ENCODE results near the gene DCLRE1C.
A peak's percentile ranks its signal among the peaks of the same experiment; 100 is the strongest.

The DCLRE1C gene

GRCh38 chr10:14971867-14972448, 18.1 kb upstream of the DCLRE1C start:
- no peak overlapping the region for H3K4me3 ChIP-seq (ENCODE audit: insufficient read depth, low read depth, low read length)
- H3K27me3 ChIP-seq (ENCODE audit: control insufficient read depth, insufficient read depth, low read length, poor library complexity, severe bottlenecking) = no peaks in the 10 kb centered on the region
- no peaks in the 10 kb centered on the region for H3K36me3 ChIP-seq (ENCODE audit: control insufficient read depth, insufficient read depth, low read length)
- no peak overlapping the region for H3K27ac ChIP-seq (ENCODE audit: insufficient read depth, low read depth, low read length, poor library complexity, severe bottlenecking)
- WGBS, 2 experiments = 45 to 49% methylated on average over 4 of the region's 4 CpGs
- H3K4me1 ChIP-seq (ENCODE audit: control insufficient read depth, insufficient read depth, low read length) = no peaks in the 10 kb centered on the region
- H3K9me3 ChIP-seq (ENCODE audit: control insufficient read depth, low read length) = no peaks in the 10 kb centered on the region

DNA sequence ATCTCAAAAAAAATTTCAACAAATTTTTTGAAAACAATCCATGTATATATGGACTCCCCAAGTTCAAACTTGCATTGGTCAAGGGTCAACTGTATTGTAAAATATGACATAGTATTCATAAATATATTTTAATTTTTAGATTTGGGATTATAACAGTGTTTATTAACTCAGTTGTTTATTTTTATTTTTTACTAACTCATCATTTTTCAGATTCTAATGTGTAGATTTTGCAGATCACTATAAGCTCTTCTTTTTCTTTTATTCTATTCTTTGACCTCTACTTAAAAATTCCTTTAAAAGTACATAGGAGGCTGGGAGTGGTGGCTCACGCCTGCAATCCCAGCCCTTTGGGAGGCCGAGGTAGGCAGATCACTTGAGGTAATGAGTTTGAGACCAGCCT, 14.0 kb upstream of the DCLRE1C start:
- 86 to 94% methylated on average over 2 of the region's 2 CpGs for WGBS, 2 experiments
- Histone ChIP-seq H3K4me3 (ENCODE audit: insufficient read depth, low read depth, low read length) (no peak overlapping the region), H3K27ac (ENCODE audit: insufficient read depth, low read depth, low read length, poor library complexity, severe bottlenecking) (no peak overlapping the region)

GRCh38 chr10:14959221-14960057, 5.5 kb upstream of the DCLRE1C start, which contains the start of gene MEIG1:
Gene MEIG1, plus strand, starts transcription at chr10:14959388. Its CDS starts 7,081 bp downstream, at chr10:14966469.
- Histone ChIP-seq H3K4me1 (ENCODE audit: control insufficient read depth, insufficient read depth, low read length) (peaks cover 4% of the 10 kb centered on the region), H3K27ac (ENCODE audit: insufficient read depth, low read depth, low read length, poor library complexity, severe bottlenecking) (peak within 1 kb of the TSS; percentile 95), H3K9me3 (ENCODE audit: control insufficient read depth, low read length) (no peaks in the 10 kb centered on the region), H3K36me3 (ENCODE audit: control insufficient read depth, insufficient read depth, low read length) (no peaks in the 10 kb centered on the region), H3K27me3 (ENCODE audit: control insufficient read depth, insufficient read depth, low read length, poor library complexity, severe bottlenecking) (no peaks in the 10 kb centered on the region), H3K4me3 (ENCODE audit: insufficient read depth, low read depth, low read length) (peak within 1 kb of the TSS; percentile 68)
- 0% methylated on average over 60 of the region's 60 CpGs for WGBS, 2 experiments

More for the DNA sequence above, 14.0 kb upstream of the DCLRE1C start:
- Histone ChIP-seq H3K4me1 (ENCODE audit: control insufficient read depth, insufficient read depth, low read length) (no peaks in the 10 kb centered on the region), H3K36me3 (ENCODE audit: control insufficient read depth, insufficient read depth, low read length) (no peaks in the 10 kb centered on the region), H3K9me3 (ENCODE audit: control insufficient read depth, low read length) (no peaks in the 10 kb centered on the region), H3K27me3 (ENCODE audit: control insufficient read depth, insufficient read depth, low read length, poor library complexity, severe bottlenecking) (no peaks in the 10 kb centered on the region)

DNA sequence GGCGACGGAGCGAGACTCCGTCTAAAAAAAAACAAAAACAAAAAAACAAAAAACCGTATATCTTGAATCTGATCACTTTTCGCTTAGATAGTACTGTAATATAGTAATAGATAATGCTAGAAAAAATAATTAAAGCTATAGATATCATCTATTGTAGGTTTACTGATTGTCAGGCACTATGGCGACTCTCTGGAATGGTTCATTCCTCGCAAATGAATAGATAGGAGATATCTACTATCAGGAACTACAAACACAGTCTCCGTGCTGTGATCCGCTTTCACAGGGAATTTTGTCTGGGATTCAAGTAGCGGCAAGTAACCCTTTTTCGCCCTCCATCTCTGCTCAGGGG, 5.0 kb upstream of the DCLRE1C start:
- H3K4me3 ChIP-seq (ENCODE audit: insufficient read depth, low read depth, low read length) = peak overlapping the region; percentile 68
- peaks cover 6% of the 10 kb centered on the region for H3K4me1 ChIP-seq (ENCODE audit: control insufficient read depth, insufficient read depth, low read length)
- H3K27me3 ChIP-seq (ENCODE audit: control insufficient read depth, insufficient read depth, low read length, poor library complexity, severe bottlenecking) = no peaks in the 10 kb centered on the region
- H3K27ac ChIP-seq (ENCODE audit: insufficient read depth, low read depth, low read length, poor library complexity, severe bottlenecking) = no peak overlapping the region
- H3K36me3 ChIP-seq (ENCODE audit: control insufficient read depth, insufficient read depth, low read length) = no peaks in the 10 kb centered on the region
- WGBS, 2 experiments = 35 to 42% methylated on average over 6 of the region's 12 CpGs
- no peaks in the 10 kb centered on the region for H3K9me3 ChIP-seq (ENCODE audit: control insufficient read depth, low read length)

DNA sequence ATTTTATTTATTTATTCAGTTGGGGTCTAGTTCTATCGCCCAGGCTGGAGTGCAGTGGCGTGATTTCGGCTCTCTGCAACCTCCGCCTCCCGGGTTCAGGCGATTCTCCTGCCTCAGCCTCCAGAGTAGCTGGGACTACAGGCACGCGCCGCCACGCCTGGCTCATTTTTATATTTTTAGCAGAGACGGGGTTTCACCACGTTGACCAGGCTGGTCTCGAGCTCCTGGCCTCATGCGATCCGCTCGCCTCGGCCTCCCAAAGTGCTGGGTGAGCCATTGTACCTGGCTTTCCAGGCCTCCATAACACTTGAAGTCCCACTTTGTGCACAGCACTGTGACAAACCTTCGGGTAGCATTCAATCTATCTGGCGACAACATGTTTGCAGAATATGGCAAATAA, 1.0 kb upstream of the DCLRE1C start:
- H3K4me3 ChIP-seq (ENCODE audit: insufficient read depth, low read depth, low read length) = no peak overlapping the region
- WGBS, 2 experiments = 93% methylated on average over 19 of the region's 19 CpGs
- no peaks in the 10 kb centered on the region for H3K27me3 ChIP-seq (ENCODE audit: control insufficient read depth, insufficient read depth, low read length, poor library complexity, severe bottlenecking)
- no peaks in the 10 kb centered on the region for H3K36me3 ChIP-seq (ENCODE audit: control insufficient read depth, insufficient read depth, low read length)
- no peak overlapping the region for H3K27ac ChIP-seq (ENCODE audit: insufficient read depth, low read depth, low read length, poor library complexity, severe bottlenecking)
- peaks cover 14% of the 10 kb centered on the region for H3K4me1 ChIP-seq (ENCODE audit: control insufficient read depth, insufficient read depth, low read length)
- no peaks in the 10 kb centered on the region for H3K9me3 ChIP-seq (ENCODE audit: control insufficient read depth, low read length)

- 1% methylated on average over 32 of the region's 32 CpGs for WGBS, 2 experiments
- H3K4me3 ChIP-seq (ENCODE audit: insufficient read depth, low read depth, low read length) = peak overlapping the region; percentile 73
- H3K27me3 ChIP-seq (ENCODE audit: control insufficient read depth, insufficient read depth, low read length, poor library complexity, severe bottlenecking) = no peaks in the 10 kb centered on the region
- no peaks in the 10 kb centered on the region for H3K9me3 ChIP-seq (ENCODE audit: control insufficient read depth, low read length)
- peaks cover 14% of the 10 kb centered on the region for H3K4me1 ChIP-seq (ENCODE audit: control insufficient read depth, insufficient read depth, low read length)
- H3K27ac ChIP-seq (ENCODE audit: insufficient read depth, low read depth, low read length, poor library complexity, severe bottlenecking) = no peak overlapping the region
- H3K36me3 ChIP-seq (ENCODE audit: control insufficient read depth, insufficient read depth, low read length) = no peaks in the 10 kb centered on the region
Observed at GRCh38 chr10:14953424-14954000, 384 bp downstream of the DCLRE1C start.

DNA sequence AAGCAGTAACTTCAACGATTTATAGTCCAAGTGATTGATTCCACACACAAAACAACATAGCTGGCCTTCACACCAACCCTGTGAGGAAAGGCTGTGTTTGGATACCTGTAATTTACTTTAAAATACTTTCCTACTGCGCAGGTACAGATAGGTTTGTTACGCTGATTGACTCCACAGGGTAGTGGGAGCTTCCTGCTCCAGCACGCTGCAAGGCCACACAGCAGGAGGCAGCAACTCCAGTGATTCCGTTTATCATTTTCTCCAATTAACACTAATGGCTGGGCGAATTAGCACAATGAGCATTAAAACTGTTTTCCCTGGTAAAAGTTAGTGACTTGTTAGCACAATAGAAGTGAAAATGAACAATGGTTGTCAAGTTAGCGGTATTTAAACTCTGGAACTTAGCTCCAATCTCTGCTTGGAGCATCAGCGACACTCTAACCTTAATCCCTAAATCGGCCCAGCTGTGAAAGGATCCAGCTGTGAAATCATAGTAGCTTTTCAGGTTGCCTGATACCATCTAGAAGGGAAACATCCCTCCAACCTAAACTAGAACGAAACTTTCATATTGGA, 959 bp downstream of the DCLRE1C start:
- Histone ChIP-seq H3K9me3 (ENCODE audit: control insufficient read depth, low read length) (no peaks in the 10 kb centered on the region), H3K36me3 (ENCODE audit: control insufficient read depth, insufficient read depth, low read length) (no peaks in the 10 kb centered on the region), H3K4me3 (ENCODE audit: insufficient read depth, low read depth, low read length) (peak overlapping the region; percentile 73), H3K27ac (ENCODE audit: insufficient read depth, low read depth, low read length, poor library complexity, severe bottlenecking) (no peak overlapping the region), H3K4me1 (ENCODE audit: control insufficient read depth, insufficient read depth, low read length) (peaks cover 14% of the 10 kb centered on the region), H3K27me3 (ENCODE audit: control insufficient read depth, insufficient read depth, low read length, poor library complexity, severe bottlenecking) (no peaks in the 10 kb centered on the region)
- WGBS, 2 experiments = 6 to 8% methylated on average over 10 of the region's 10 CpGs

DNA sequence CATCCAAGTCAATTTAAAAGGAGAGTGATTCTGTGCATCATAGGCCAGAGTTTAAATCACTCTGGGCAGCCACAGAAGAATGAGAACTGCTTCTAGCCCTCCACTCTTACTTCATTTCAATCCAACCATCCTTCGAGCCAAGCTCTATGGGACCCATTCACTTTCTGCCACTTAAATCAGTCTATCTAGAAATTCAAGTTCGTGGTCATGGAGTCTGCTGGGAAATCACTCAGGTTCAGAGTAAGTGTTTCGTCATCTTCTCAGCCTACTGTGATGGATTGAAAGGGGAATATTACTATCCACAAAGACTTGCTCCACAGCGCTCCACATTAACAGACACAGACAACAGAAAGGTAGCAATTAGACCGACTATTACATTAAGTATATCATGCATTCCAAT, 4.6 kb downstream of the DCLRE1C start:
- H3K27ac ChIP-seq (ENCODE audit: insufficient read depth, low read depth, low read length, poor library complexity, severe bottlenecking) = no peak overlapping the region
- 91 to 92% methylated on average over 5 of the region's 5 CpGs for WGBS, 2 experiments
- H3K4me1 ChIP-seq (ENCODE audit: control insufficient read depth, insufficient read depth, low read length) = peaks cover 8% of the 10 kb centered on the region
- H3K4me3 ChIP-seq (ENCODE audit: insufficient read depth, low read depth, low read length) = no peak overlapping the region
- no peaks in the 10 kb centered on the region for H3K9me3 ChIP-seq (ENCODE audit: control insufficient read depth, low read length)
- no peaks in the 10 kb centered on the region for H3K27me3 ChIP-seq (ENCODE audit: control insufficient read depth, insufficient read depth, low read length, poor library complexity, severe bottlenecking)
- peaks cover 4% of the 10 kb centered on the region for H3K36me3 ChIP-seq (ENCODE audit: control insufficient read depth, insufficient read depth, low read length)

GRCh38 chr10:14947268-14947667, 6.6 kb downstream of the DCLRE1C start:
- WGBS, 2 experiments = 92 to 97% methylated on average over 1 of the region's 1 CpG
- Histone ChIP-seq H3K4me3 (ENCODE audit: insufficient read depth, low read depth, low read length) (no peak overlapping the region), H3K4me1 (ENCODE audit: control insufficient read depth, insufficient read depth, low read length) (no peaks in the 10 kb centered on the region), H3K27ac (ENCODE audit: insufficient read depth, low read depth, low read length, poor library complexity, severe bottlenecking) (no peak overlapping the region), H3K36me3 (ENCODE audit: control insufficient read depth, insufficient read depth, low read length) (peaks cover 4% of the 10 kb centered on the region), H3K27me3 (ENCODE audit: control insufficient read depth, insufficient read depth, low read length, poor library complexity, severe bottlenecking) (no peaks in the 10 kb centered on the region), H3K9me3 (ENCODE audit: control insufficient read depth, low read length) (no peaks in the 10 kb centered on the region)

GRCh38 chr10:14945108-14945507, 8.8 kb downstream of the DCLRE1C start:
- 93 to 99% methylated on average over 5 of the region's 5 CpGs for WGBS, 2 experiments
- no peaks in the 10 kb centered on the region for H3K4me1 ChIP-seq (ENCODE audit: control insufficient read depth, insufficient read depth, low read length)
- H3K27ac ChIP-seq (ENCODE audit: insufficient read depth, low read depth, low read length, poor library complexity, severe bottlenecking) = no peak overlapping the region
- H3K27me3 ChIP-seq (ENCODE audit: control insufficient read depth, insufficient read depth, low read length, poor library complexity, severe bottlenecking) = no peaks in the 10 kb centered on the region
- no peak overlapping the region for H3K4me3 ChIP-seq (ENCODE audit: insufficient read depth, low read depth, low read length)
- H3K9me3 ChIP-seq (ENCODE audit: control insufficient read depth, low read length) = no peaks in the 10 kb centered on the region
- H3K36me3 ChIP-seq (ENCODE audit: control insufficient read depth, insufficient read depth, low read length) = peaks cover 4% of the 10 kb centered on the region
